Measurements from ENCODE around the gene ABTB1.
A peak's percentile ranks its signal among the peaks of the same experiment; 100 is the strongest.

ABTB1 gene

DNA sequence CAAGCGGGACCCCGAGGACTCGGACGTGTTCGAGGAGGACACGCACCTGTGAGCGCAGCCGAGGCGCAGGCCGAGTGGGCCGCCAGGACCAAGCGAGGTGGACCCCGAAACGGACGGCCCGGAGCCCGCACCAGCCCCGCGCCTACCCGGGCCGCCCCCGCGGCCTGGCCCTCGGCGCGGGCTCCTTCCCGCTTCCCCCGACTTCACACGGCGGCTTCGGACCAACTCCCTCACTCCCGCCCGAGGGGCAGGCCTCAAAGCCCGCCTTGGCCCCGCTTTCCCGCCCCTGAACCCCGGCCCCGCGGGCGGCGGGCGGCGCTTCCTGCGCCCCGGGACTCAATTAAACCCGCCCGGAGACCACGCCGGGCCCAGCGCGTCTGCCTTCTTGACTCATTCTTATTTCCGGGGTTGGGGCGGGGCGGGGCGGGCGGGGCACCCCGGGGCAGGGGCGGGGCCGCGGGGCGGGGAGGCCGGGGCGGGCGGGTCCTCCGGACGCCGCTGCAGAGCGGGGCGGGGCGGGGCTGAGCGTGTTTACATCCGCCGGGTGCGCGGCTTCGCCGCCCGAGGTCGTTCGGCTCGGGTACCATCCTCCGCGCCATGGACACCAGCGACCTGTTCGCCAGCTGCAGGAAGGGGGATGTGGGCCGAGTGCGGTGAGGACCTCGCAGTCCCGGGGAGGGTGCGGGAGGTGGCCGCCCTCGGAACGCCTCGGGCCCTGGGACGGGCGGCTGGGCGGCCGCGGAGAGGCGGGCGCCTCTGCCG lies at the start of gene ABTB1:
ABTB1 (plus strand) TSS at position 524 of the 762 bp plus-strand sequence; CDS start at position 598, 74 bp downstream.
- peak; percentile 64 for DNase-seq (ENCODE audit: low read depth, low spot score)

DNA sequence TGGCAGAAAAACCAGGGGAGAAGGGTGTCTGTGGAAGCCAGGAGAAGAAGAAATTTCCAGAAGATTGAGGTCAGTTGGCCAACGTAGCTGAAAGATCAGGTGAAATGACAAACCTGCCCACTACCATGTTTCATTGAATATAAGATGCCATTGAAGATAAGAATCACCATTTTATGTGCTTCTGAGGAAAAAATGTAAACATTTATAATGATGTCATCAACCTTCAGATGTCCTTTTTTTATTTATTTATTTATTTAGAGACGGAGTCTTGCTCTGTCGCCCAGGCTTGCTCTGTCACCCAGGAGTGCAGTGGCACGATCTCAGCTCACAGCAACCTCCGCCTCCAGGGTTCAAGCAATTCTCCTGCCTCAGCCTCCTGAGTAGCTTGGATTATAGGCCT lies 48.7 kb upstream of the ABTB1 start:
- no peak for DNase-seq (ENCODE audit: low read depth, low spot score)

DNA sequence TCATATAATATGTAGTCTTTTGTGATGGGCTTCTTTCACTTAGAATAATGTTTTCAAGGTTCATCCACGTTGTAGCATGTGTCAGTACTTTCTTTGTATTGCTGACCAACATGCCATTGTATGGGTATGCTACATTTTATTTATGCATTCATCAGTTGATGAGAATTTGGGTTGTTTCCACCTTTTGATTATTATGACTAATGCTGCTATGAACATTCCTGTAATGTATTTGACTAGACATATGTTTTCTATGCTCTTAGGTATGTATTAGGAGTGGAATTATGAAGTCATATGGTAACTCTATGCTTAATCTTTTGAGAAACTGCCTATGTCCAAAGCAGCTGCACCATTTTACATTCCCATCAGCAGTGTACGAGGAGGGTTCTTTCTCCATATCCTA lies 46.9 kb upstream of the ABTB1 start:
- no peak for DNase-seq (ENCODE audit: low read depth, low spot score)

DNA sequence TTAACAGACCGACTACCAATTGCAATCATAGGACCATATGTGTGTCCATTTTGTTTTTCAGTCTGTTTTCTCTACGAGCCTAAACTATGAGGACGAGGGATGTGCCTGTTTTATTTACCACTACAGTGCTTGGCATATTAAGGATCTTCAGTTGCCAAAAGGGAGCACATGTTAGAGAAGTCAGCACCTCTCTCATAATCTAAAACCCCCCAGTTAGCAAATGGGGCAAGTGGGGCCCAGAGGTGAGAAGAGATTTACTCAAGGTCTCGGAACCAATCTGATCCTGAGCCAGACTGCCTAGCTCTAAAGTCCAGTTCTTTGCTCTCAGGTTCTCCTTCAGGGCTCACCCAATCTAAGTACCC lies 44.3 kb upstream of the ABTB1 start:
- DNase-seq (ENCODE audit: low read depth, low spot score), result no peak

DNA sequence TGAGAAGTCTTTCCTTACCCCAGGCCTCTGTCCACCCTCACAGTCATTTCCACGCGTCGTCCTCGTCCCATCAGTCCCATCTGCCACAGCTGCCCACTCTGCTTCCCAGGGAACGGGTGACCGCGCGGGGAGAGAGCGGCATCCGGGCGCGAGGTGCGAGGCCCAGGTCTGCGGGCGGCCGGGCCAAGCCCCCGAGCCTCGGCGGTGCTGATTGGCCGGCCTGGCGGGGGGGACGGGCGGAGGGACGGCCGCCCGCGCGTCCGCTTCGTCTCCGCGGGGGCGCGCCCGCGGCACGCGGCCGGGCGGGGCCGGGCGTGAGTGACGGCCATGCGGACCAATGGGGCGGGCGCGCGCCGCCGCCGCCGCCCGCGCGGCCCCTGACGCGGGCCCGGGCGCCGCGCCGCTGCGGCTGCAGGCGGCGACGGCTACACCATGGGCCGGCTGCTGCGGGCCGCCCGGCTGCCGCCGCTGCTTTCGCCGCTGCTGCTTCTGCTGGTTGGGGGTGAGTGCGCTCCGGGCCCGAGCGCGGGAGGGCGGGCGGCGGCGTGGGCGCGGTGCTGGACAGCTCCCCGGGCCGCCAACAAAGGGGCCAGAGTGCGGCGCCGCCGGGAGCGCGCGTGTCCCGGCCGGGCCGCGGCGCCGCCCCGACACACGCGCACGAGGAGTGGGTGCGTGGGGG lies 43.8 kb upstream of the ABTB1 start, which contains the start of gene PODXL2:
PODXL2 (plus strand) TSS at position 398 of the 679 bp plus-strand sequence; CDS start at position 433, 35 bp downstream.
- no peak for DNase-seq (ENCODE audit: low read depth, low spot score)

DNA sequence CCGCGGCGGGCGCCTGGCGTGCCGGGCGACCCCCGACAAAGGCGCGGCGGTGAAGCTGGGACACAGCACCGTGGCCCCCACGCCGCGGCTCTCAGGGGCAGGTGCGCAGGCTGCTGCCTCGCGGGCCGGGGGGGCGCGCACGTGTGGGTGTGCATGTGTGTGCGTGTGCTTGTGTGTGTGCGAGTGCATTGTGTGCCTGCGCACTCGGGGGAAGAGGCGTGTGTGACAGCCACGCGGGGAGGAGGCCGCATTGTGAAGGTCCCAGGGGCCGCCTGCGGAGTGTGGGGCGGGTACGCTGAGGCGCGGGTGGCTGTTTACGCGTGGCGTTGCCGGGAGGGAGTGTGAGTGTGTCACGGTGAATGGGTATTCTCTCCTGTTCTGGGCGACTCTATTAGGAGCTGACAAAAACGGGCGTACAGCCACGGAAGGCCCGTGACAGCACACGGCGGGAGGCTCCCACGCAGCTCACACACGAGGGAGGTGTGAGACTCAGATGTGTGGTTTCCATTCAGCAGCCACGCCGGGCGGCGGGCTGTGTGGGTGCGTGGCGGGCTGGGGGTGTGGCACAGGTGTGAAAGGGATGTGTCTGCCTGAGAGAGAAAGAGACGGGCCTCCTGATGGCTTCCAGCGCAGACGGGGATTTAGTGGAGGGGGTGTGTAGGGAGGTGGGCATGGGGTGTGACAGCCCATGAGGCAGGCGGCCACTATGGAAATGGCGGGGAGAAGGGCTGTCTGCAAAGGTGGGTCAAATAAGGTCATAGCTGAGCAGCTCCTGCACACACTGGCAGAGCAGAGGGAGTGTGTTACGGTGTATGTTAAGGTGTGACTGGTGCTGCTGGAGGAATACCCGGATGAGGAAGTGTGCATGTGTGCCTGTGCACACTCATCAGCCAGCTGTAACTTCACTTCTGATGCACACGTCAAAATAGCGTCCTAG lies 43.0 kb upstream of the ABTB1 start:
- DNase-seq (ENCODE audit: low read depth, low spot score), result no peak

DNA sequence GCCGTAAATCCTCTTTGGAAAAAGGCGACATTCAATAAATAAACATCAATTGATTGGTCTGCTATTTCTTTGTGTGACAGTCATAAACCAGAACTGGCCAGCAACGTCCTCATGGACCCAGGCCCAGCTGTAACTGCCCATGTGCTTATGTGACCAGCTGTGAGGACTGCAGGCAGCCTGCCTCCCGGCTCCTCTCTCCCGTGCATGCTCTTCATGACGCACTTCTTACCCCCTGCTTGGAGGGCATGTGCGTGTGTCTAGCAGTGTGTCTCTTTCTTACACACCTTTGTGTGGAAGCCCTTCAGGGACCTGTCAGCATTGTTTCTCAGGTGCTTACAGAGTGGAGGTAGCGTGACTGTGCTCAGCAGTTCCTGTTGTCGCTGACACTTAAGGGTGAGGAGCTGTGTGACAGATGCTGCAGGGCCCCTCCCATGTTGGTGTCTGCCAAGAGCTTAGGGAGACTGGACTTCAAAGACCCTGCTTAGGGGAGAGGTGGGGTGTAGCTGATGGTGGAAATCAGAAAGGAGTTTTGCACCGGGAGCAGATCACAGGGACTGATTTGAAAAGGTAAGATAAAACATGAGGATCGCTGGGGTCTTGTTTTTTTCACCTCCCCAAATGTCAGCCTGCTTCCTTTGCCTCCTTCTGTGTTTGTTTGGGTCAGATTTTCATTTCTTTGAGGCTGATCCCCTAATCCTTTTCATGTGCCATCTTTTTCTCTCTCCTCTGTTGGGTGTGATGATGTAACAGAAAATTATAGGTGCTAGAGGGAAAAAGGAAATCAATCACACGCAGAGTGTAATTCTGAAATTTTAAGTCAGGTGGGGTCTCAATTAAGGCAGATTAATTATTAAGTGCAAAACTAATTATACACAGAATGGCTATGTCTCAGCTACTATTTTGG lies 41.7 kb upstream of the ABTB1 start:
- no peak for DNase-seq (ENCODE audit: low read depth, low spot score)

DNA sequence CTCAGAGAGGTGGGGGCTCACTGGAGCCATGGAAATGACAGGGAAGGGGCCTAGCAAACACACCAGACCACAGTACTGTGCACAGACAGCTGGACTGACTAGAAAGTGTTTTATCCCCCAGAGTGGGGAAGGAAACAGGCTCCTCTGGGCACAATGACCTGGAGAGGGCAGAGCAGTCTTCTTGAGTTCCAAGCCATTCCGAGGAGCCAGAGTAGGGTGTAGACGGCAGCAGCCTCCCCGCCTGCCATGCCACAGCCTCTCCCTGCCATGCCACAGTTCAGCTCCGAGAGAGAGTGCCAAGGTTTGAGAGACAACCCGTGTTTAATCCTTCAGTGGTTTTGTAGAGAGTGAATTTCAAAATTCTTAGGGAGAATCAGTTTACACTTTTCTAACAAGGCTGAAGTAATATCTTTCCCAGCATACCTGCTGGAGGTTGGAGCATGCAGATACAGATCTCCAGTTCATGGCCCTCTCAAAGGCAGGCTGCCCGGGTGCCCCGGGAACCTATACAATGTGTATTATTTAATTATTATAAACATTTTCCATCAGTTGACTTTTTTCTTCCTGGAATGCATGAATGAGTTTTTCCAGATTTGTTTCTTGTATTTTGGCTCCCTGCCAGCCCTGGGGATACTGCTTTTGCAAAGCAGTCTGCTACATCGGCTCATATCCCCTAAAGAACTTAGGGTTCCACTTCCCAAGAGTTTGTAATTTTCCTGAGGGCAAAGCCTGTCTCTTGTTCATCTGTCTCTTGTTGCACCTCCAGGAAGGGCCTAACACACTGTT lies 40.5 kb upstream of the ABTB1 start:
- no peak for DNase-seq (ENCODE audit: low read depth, low spot score)

DNA sequence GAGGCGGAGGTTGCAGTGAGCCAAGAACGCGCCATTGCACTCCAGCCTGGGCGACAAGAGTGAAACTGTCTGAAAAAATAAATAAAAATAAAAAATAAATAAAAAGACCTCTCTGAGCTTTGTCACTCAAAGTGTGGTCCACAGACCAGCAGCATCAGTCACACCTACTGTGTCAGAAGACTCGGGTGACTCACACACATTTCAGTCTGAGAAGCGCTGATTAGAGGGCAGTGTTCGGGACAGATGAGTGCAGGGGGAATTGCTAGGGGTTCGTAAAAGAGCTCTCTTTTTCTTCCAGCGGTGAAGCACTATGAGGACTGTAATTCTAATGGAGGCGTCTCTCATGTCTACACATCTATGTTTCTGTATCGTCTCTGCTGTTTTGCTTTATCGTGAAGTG lies 38.1 kb upstream of the ABTB1 start:
- no peak for DNase-seq (ENCODE audit: low read depth, low spot score)

DNA sequence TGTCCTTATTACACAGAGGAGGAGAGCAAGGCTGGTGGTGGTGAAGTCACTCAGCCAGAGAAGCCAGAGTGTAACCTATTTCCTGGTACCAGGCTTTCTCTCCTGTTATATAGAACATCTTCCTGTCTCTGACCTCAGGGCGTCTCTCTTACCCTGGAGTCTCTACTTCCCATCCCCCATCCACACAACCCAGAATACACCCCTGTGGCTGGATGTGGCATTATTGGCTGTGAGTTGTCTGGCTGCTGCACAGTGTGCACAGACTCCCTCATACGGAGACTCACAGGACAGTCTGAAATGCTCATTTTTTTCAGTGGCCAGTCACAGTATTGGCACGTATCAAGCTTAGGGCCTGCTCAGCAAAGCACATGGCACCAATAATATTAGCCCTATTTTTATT lies 35.2 kb upstream of the ABTB1 start:
- DNase-seq (ENCODE audit: low read depth, low spot score), result no peak

DNA sequence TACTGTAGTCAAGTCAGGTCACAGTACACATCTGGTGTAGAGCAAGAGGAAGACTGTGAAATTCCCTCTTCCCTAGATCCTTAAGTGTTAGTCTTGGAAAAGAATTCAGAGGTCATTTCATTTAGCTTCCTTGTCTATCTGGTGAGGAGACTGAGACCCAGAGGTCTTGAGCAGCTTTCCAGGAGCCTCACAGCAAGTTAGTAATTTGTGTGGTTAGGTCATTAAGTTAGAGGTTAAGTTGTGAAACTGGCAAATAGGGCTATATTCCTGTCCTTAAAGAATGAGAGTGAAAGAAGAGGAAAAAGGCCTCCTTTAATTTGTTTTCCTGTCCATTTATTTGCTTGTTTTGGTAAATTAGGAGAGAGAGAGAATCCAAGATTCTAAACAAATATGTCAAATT lies 34.8 kb upstream of the ABTB1 start:
- DNase-seq (ENCODE audit: low read depth, low spot score), result no peak

DNA sequence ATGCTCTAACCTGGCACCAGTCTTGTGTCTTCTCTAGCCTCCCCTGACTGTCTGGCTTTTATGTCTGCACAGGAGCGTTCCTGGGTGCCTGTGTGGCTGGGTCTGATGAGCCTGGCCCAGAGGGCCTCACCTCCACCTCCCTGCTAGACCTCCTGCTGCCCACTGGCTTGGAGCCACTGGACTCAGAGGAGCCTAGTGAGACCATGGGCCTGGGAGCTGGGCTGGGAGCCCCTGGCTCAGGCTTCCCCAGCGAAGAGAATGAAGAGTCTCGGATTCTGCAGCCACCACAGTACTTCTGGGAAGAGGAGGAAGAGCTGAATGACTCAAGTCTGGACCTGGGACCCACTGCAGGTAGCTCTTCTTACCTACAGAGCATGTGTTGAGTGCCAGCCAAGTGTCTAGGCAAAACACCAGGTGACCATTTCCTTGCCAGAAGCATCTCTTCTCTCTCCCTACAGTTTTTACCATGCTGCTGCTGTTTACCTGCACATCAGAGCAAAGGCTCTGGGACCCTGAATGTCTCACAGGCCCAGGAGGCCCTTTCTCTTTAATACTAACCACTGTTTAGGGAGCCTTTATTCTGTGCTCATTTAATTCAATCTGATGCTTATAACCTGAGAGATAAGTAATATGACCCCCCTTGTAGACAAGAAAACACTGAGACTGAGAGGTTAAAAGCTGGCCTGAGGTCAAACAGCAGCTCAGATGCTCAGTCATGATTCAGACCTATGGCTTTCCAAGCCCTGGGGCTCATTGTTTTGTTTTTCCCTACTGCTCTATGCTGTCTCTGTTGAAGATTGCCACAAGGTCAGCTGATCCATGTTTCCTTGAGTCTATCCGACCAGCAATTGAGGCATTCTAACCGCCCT lies 33.3 kb upstream of the ABTB1 start:
- DNase-seq (ENCODE audit: low read depth, low spot score), result no peak

DNA sequence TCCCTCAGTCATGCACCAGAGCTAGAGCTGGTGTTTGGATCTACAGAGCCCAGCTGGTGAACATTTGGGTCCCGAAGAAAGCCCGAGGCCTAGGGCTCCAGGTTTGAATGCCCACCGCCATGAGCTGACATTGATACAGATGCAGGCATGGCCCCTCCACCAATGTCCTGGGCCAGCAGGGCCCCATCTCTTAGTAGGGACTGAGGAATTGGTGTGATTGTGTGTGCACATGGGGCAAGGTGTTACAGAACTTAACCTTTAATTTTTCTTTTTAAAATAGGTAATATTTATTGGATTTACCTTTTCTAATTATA lies 32.8 kb upstream of the ABTB1 start:
- DNase-seq (ENCODE audit: low read depth, low spot score), result no peak

DNA sequence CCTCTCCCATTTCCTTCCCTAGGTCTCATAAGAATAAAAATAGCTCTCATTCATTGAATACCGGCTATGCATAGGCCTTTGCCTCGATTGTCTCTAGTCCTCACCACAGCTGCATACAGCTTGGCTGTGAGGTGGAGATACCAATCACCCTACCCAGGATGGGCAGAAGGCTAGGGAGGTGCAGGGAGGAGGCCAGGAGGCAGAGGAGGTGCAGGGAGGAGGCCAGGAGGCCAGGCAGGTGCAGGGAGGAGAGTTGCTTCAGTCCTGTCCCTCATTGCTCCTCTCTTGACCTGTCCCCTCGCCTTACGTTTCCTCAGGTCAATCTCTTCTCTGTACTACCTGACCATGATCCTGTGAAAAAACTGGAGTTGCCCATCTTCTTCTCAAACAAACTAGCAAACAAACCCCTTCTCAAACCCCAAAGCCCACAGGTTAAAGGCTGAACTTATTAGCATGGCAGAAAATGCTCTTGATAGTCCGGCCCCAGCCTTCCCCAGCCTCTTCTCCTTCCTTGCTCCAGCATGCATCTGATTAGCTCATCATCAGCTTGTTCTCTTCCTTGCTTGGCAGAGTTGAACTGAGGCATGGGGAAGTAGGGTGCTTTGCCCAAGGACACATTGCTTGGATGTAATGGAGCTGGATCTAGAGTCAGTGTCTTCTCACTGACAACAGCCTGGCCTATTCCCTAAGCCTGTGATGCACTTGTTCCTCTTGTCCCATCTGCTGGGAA lies 27.9 kb upstream of the ABTB1 start:
- DNase-seq (ENCODE audit: low read depth, low spot score), result no peak

DNA sequence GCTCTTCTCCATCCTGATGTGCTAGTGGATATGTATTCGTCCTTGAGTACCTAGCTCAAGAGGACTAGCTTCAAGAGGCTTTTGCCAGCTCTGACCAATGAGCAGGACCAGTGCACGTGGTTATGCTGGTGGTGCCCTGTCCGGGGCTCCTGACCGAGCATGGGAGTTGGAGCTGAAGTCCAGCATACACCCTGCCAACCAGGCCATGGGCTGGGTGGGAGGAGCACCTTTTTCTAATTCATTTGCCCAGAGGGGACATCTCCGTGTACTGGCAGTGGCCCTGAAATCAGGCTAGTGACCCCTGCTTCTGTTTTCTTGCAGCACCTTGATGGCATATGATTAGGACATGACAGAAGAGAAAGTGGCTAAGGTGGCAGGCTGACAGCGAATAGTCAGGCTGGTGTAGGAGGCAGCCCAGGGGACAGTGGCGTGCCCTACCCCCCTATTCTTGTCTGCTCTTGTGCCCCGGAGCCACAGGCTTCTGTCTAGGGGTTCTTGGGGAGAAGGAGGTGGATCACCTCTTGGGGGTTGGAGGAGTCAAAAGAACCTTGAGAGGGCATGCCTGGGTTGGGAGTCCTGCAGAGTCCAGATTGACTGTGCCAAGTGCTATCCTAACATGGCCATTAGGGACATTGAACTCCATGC lies 27.3 kb upstream of the ABTB1 start:
- no peak for DNase-seq (ENCODE audit: low read depth, low spot score)

DNA sequence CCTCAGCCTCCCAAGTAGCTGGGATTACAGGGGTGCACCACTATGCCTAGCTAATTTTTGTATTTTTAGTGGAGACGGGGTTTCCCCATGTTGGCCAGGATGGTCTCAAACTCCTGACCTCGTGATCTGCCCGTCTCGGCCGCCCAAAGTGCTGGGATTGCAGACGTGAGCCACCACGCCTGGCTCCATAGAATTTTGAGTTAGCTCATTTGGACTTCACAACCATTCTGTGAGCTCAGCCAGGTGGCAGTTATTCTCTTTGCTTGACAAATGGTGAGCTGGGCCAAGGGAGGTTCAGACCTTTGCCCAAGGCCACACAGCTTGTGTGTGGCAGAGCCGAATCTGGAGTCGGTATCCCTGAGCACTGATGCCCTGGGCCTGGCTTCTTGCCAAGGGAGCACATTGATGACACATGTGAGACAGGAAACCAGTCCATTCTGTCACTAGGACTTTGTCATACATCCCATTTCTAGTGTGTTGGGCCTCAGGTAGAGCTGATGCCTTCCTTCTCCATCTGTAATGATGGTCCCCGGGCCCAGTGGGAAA lies 26.2 kb upstream of the ABTB1 start:
- no peak for DNase-seq (ENCODE audit: low read depth, low spot score)

DNA sequence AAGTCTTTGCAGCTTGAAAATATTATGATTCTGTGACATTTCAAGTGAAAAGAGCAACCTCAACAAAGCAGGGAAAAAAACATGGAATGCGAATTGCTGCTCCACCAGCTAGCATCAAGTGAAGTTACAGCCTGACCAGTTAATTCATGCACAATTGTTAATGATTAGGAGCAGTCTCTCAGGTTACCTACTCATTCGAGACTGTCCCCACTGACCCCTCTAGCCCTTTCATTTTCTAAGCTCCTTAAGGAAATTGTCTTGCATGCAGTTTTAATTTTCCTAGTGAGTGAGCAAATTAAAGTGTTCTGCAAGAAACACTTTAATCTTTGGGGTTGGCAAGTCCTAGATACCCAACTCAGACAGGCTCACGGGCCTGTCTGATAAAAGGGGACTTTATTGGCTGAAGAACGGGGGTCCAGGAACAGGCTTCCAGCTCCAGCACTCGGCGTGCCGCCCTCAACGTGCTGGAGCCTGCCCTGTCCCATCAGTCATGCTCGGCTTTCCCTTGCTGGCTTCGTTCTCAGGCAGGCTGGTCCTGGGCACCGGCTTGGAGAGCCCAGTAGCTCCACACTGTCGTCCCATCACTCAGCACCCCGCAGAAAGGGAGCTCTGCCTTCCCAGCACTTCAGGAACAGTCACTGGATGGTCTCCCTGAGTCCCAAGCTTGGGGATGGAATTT lies 25.4 kb upstream of the ABTB1 start:
- no peak for DNase-seq (ENCODE audit: low read depth, low spot score)

DNA sequence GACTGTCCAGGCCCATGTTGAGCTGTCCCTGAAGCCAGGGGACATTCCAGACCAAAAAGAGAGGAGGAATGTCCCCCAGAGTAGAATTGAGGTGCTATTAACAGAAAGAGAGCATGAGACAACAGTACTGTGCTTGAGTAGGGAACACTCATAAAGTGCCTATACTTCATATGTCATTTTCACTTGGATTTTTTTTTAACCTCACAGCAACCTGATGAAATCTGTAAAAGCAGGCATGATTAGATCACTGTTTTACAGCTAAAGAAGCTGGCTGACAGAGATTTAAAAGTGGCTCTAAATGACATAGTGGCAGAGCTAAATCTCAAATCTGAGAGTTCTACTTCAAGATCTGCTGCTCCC lies 24.9 kb upstream of the ABTB1 start:
- no peak for DNase-seq (ENCODE audit: low read depth, low spot score)
